ENCODE measurements around the gene ASB6. TPM values are rescaled to one million over a fixed set of nuclear protein-coding genes. Genes with fewer than 3 reads are reported as not detected.

The ASB6 gene
- total and polyA plus RNA-seq, 2 experiments from 2014 or later = 22.9 to 24.1 TPM

- Histone ChIP-seq H3K9ac (no peak overlapping the region), H3K4me2 (ENCODE audit: unreplicated experiment) (no peak overlapping the region), H3K9me3 (ENCODE audit: low read depth) (no peaks in the 10 kb centered on the region), H3K9me2 (ENCODE audit: insufficient read depth) (no peaks in the 10 kb centered on the region), H2AFZ (no peak overlapping the region), H3F3A (ENCODE audit: insufficient read depth) (peaks cover 2% of the 10 kb centered on the region), H3K36me3 (ENCODE audit: low read depth) (no peaks in the 10 kb centered on the region), H3K27ac (no peak overlapping the region), H3K79me2 (ENCODE audit: insufficient read depth) (no peaks in the 10 kb centered on the region), H4K20me1 (ENCODE audit: insufficient read depth) (no peaks in the 10 kb centered on the region), H3K27me3 (replicated peaks; ENCODE audit: insufficient read depth) (no peaks in the 10 kb centered on the region), H3K4me3 (no peak overlapping the region), H3K4me1 (ENCODE audit: insufficient read depth) (peaks cover 15% of the 10 kb centered on the region)
- TF ChIP-seq EZH2phosphoT487 (IDR thresholded peaks at IDR 0.05; ENCODE audit: insufficient read depth, low read depth) (no peak), EZH2 (IDR thresholded peaks at IDR 0.05; ENCODE audit: insufficient read depth, poor library complexity, severe bottlenecking) (no peak)
- no peak for DNase-seq
- 83 to 93% methylated on average over 7 to 9 of the region's 9 CpGs for WGBS, 2 experiments (ENCODE audit: low coverage in 1 of 2, low lambda C conversion rate in 2 of 2, missing lambda C conversion rate in 2 of 2)
- in situ Hi-C loops (cut with MboI) = loop anchor here (10.0 kb wide), 2 partner anchors 106 to 276 kb away; no protein-coding TSS in a partner anchor
These were observed 40.8 kb downstream of the ASB6 start for GRCh38 chr9:129601082-129601674.

GRCh38 chr9:129598089-129598596 lies 43.8 kb downstream of the ASB6 start:
- no peak overlapping the region for H3K4me3 ChIP-seq
- H3K9ac ChIP-seq = peak overlapping the region; percentile 72; the same call in 1 of the 2 replicates
- no peak for DNase-seq
- no peaks in the 10 kb centered on the region for H3K9me3 ChIP-seq (ENCODE audit: low read depth)
- no peaks in the 10 kb centered on the region for H3K79me2 ChIP-seq (ENCODE audit: insufficient read depth)
- 86 to 88% methylated on average over 14 of the region's 14 CpGs for WGBS, 2 experiments (ENCODE audit: low coverage in 1 of 2, low lambda C conversion rate in 2 of 2, missing lambda C conversion rate in 2 of 2)
- H3K4me2 ChIP-seq (ENCODE audit: unreplicated experiment) = peak overlapping the region; percentile 37
- in situ Hi-C loops (cut with MboI) = no loop called here
- H3K4me1 ChIP-seq (ENCODE audit: insufficient read depth) = peaks cover 28% of the 10 kb centered on the region
- TF ChIP-seq EZH2phosphoT487 (IDR thresholded peaks at IDR 0.05; ENCODE audit: insufficient read depth, low read depth) (no peak), EZH2 (IDR thresholded peaks at IDR 0.05; ENCODE audit: insufficient read depth, poor library complexity, severe bottlenecking) (no peak)
- no peaks in the 10 kb centered on the region for H3K36me3 ChIP-seq (ENCODE audit: low read depth)
- H3K27ac ChIP-seq = no peak overlapping the region
- H3K9me2 ChIP-seq (ENCODE audit: insufficient read depth) = no peaks in the 10 kb centered on the region
- no peaks in the 10 kb centered on the region for H4K20me1 ChIP-seq (ENCODE audit: insufficient read depth)
- H3F3A ChIP-seq (ENCODE audit: insufficient read depth) = peaks cover 14% of the 10 kb centered on the region
- peak overlapping the region; percentile 63; the same call in 1 of the 2 replicates for H2AFZ ChIP-seq
- H3K27me3 ChIP-seq (replicated peaks; ENCODE audit: insufficient read depth) = no peaks in the 10 kb centered on the region

- Histone ChIP-seq H3K9me2 (ENCODE audit: insufficient read depth) (no peaks in the 10 kb centered on the region), H3K79me2 (ENCODE audit: insufficient read depth) (no peaks in the 10 kb centered on the region), H4K20me1 (ENCODE audit: insufficient read depth) (no peaks in the 10 kb centered on the region), H3K9me3 (ENCODE audit: low read depth) (no peaks in the 10 kb centered on the region), H3K27me3 (replicated peaks; ENCODE audit: insufficient read depth) (no peaks in the 10 kb centered on the region), H3K4me1 (ENCODE audit: insufficient read depth) (peaks cover 28% of the 10 kb centered on the region), H3K4me3 (peak overlapping the region; percentile 56), H3K9ac (peak overlapping the region; percentile 72), H2AFZ (peak overlapping the region; percentile 63), H3K4me2 (ENCODE audit: unreplicated experiment) (peak overlapping the region; percentile 37), H3K27ac (peak overlapping the region; percentile 29), H3F3A (ENCODE audit: insufficient read depth) (peaks cover 14% of the 10 kb centered on the region), H3K36me3 (ENCODE audit: low read depth) (no peaks in the 10 kb centered on the region)
- no peak for TF ChIP-seq EZH2 (IDR thresholded peaks at IDR 0.05; ENCODE audit: insufficient read depth, poor library complexity, severe bottlenecking)
- in situ Hi-C loops (cut with MboI) = no loop called here
- WGBS, 2 experiments (ENCODE audit: low coverage in 1 of 2, low lambda C conversion rate in 2 of 2, missing lambda C conversion rate in 2 of 2) = 13 to 29% methylated on average over 20 to 47 of the region's 57 CpGs
- DNase-seq = peak; percentile 80
These were observed 44.4 kb downstream of the ASB6 start for GRCh38 chr9:129597355-129598088.

GRCh38 chr9:129596541-129597331 lies 45.2 kb downstream of the ASB6 start:
- no peaks in the 10 kb centered on the region for H3K9me2 ChIP-seq (ENCODE audit: insufficient read depth)
- peak overlapping the region; percentile 58; the same call in 1 of the 2 replicates for H3K27ac ChIP-seq
- H3F3A ChIP-seq (ENCODE audit: insufficient read depth) = peaks cover 14% of the 10 kb centered on the region
- H3K79me2 ChIP-seq (ENCODE audit: insufficient read depth) = no peaks in the 10 kb centered on the region
- H3K9ac ChIP-seq = peak overlapping the region; percentile 72
- peak overlapping the region; percentile 20 for H3K4me2 ChIP-seq (ENCODE audit: unreplicated experiment)
- DNase-seq = peak; percentile 68
- no peaks in the 10 kb centered on the region for H3K9me3 ChIP-seq (ENCODE audit: low read depth)
- peak overlapping the region; percentile 63 for H2AFZ ChIP-seq
- peaks cover 28% of the 10 kb centered on the region for H3K4me1 ChIP-seq (ENCODE audit: insufficient read depth)
- TF ChIP-seq EZH2 (IDR thresholded peaks at IDR 0.05; ENCODE audit: insufficient read depth, poor library complexity, severe bottlenecking) = no peak
- no peak for TF ChIP-seq EZH2phosphoT487 (IDR thresholded peaks at IDR 0.05; ENCODE audit: insufficient read depth, low read depth)
- WGBS, 2 experiments (ENCODE audit: low coverage in 1 of 2, low lambda C conversion rate in 2 of 2, missing lambda C conversion rate in 2 of 2) = 30 to 55% methylated on average over 18 to 33 of the region's 33 CpGs
- H3K27me3 ChIP-seq (replicated peaks; ENCODE audit: insufficient read depth) = no peaks in the 10 kb centered on the region
- no peaks in the 10 kb centered on the region for H4K20me1 ChIP-seq (ENCODE audit: insufficient read depth)
- H3K4me3 ChIP-seq = peak overlapping the region; percentile 56; the same call in 1 of the 2 replicates
- H3K36me3 ChIP-seq (ENCODE audit: low read depth) = no peaks in the 10 kb centered on the region
- in situ Hi-C loops (cut with MboI) = no loop called here
